DOHH2 (cell line): Measurements from ENCODE around the gene MGAT4C.

Experiments used
- H3F3A ChIP-seq: fragments of 200-600 bp; sonication (generic), shearing (Covaris generic); 2 replicates; pipeline ENCODE4 v1.6.0; 2016; ENCODE audit warnings: antibody characterized with exemption, mild to moderate bottlenecking; ENCODE audit not compliant: control insufficient read depth, insufficient read depth
- H3K27ac ChIP-seq: fragments of 200-600 bp; sonication (generic); 2 replicates; pipeline ENCODE4 v1.5.1; 2014; ENCODE audit warnings: low read depth, mild to moderate bottlenecking, low read length, moderate library complexity
- H3K27me3 ChIP-seq: fragments of 200-600 bp; sonication (generic); 2 replicates; pipeline ENCODE4 v1.6.1; 2014; ENCODE audit warnings: mild to moderate bottlenecking, low read length, mixed read lengths; ENCODE audit not compliant: control insufficient read depth
- H3K36me3 ChIP-seq: fragments of 200-600 bp; sonication (generic); 2 replicates; pipeline ENCODE4 v1.6.1; 2014; ENCODE audit warnings: mild to moderate bottlenecking, low read length, moderate library complexity, mixed read lengths; ENCODE audit not compliant: control insufficient read depth
- H3K4me1 ChIP-seq: fragments of 200-600 bp; sonication (generic); 2 replicates; pipeline ENCODE4 v1.6.1; 2014; ENCODE audit warnings: mild to moderate bottlenecking, low read length, mixed read lengths; ENCODE audit not compliant: control insufficient read depth
- H3K4me2 ChIP-seq: fragments of 200-600 bp; sonication (generic); 2 replicates; pipeline ENCODE4 v1.6.0; 2014; ENCODE audit warnings: mild to moderate bottlenecking, low read length, moderate library complexity
- H3K4me3 ChIP-seq: fragments of 200-600 bp; sonication (generic); 2 replicates; pipeline ENCODE4 v1.5.1; 2014; ENCODE audit warnings: mild to moderate bottlenecking, low read length, mixed read lengths
- H3K79me2 ChIP-seq: fragments of 200-600 bp; sonication (generic); 2 replicates; pipeline ENCODE4 v1.6.1; 2014; ENCODE audit warnings: mild to moderate bottlenecking, low read length, mixed read lengths; ENCODE audit not compliant: control insufficient read depth
- H3K9me2 ChIP-seq: fragments of 200-600 bp; sonication (generic); replicated peaks from 2 replicates; pipeline ENCODE4 v1.6.1; 2014; ENCODE audit warnings: mild to moderate bottlenecking, low read length, mixed read lengths; ENCODE audit not compliant: control insufficient read depth
- H3K9me3 ChIP-seq: fragments of 200-600 bp; sonication (generic); 2 replicates; pipeline ENCODE4 v1.6.1; 2014; ENCODE audit warnings: antibody characterized with exemption, low read length, mixed read lengths; ENCODE audit not compliant: control insufficient read depth, insufficient read depth
- H4K20me1 ChIP-seq: fragments of 200-600 bp; sonication (generic); 2 replicates; pipeline ENCODE4 v1.6.0; 2014; ENCODE audit warnings: low read depth, mild to moderate bottlenecking, antibody characterized with exemption, low read length, moderate library complexity; ENCODE audit not compliant: control insufficient read depth, insufficient read depth
- CTCF ChIP-seq: fragments of 200-600 bp; sonication (generic); IDR thresholded peaks from one replicate; pipeline ENCODE4 v1.5.1; 2014; ENCODE audit warnings: antibody characterized with exemption, mild to moderate bottlenecking, low read depth, low read length; ENCODE audit not compliant: poor library complexity, severe bottlenecking
- EZH2phosphoT487 ChIP-seq: fragments of 200-600 bp; sonication (generic); IDR thresholded peaks from 2 replicates; pipeline ENCODE4 v1.6.1; 2017; ENCODE audit warnings: borderline replicate concordance, mild to moderate bottlenecking, antibody characterized with exemption, low read length, moderate library complexity, mixed read lengths

The MGAT4C gene

GRCh38 chr12:86044396-86044795 lies 211.8 kb downstream of the MGAT4C start:
- Histone ChIP-seq H3K4me3 (no peak overlapping the region), H3K36me3 (no peaks in the 10 kb centered on the region), H3F3A (no peaks in the 10 kb centered on the region), H3K79me2 (no peaks in the 10 kb centered on the region), H3K9me3 (no peaks in the 10 kb centered on the region; the same call in 1 of the 2 replicates), H3K27me3 (no peaks in the 10 kb centered on the region), H3K27ac (no peak overlapping the region), H3K9me2 (no peaks in the 10 kb centered on the region), H4K20me1 (no peaks in the 10 kb centered on the region), H3K4me2 (no peak overlapping the region), H3K4me1 (no peaks in the 10 kb centered on the region)
- TF ChIP-seq EZH2phosphoT487 (no peak), CTCF (no peak)

- no peaks in the 10 kb centered on the region for H3K9me2 ChIP-seq
- H3K27me3 ChIP-seq, result no peaks in the 10 kb centered on the region
- no peaks in the 10 kb centered on the region for H3K36me3 ChIP-seq
- no peak overlapping the region for H3K4me3 ChIP-seq
- H3K4me2 ChIP-seq, result no peak overlapping the region
- H3K9me3 ChIP-seq, result no peaks in the 10 kb centered on the region; the same call in 1 of the 2 replicates
- TF ChIP-seq EZH2phosphoT487 (no peak), CTCF (no peak)
- no peaks in the 10 kb centered on the region for H4K20me1 ChIP-seq
- no peaks in the 10 kb centered on the region for H3K79me2 ChIP-seq
- H3K27ac ChIP-seq, result no peak overlapping the region
- H3K4me1 ChIP-seq, result no peaks in the 10 kb centered on the region
- no peaks in the 10 kb centered on the region for H3F3A ChIP-seq
Observed at GRCh38 chr12:86042062-86042461, 214.1 kb downstream of the MGAT4C start.

- no peaks in the 10 kb centered on the region for H4K20me1 ChIP-seq
- no peaks in the 10 kb centered on the region for H3K9me2 ChIP-seq
- TF ChIP-seq EZH2phosphoT487, result no peak
- no peak for TF ChIP-seq CTCF
- no peak overlapping the region for H3K4me2 ChIP-seq
- no peaks in the 10 kb centered on the region for H3K79me2 ChIP-seq
- no peaks in the 10 kb centered on the region for H3K36me3 ChIP-seq
- no peaks in the 10 kb centered on the region for H3K4me1 ChIP-seq
- H3K4me3 ChIP-seq, result no peak overlapping the region
- no peak overlapping the region for H3K27ac ChIP-seq
- no peaks in the 10 kb centered on the region for H3K9me3 ChIP-seq
- H3K27me3 ChIP-seq, result no peaks in the 10 kb centered on the region
- no peaks in the 10 kb centered on the region for H3F3A ChIP-seq
Observed at GRCh38 chr12:86018361-86018760, 237.8 kb downstream of the MGAT4C start.

GRCh38 chr12:86015026-86015425 lies 241.2 kb downstream of the MGAT4C start:
- no peaks in the 10 kb centered on the region for H3F3A ChIP-seq
- no peaks in the 10 kb centered on the region for H3K27me3 ChIP-seq
- H3K9me3 ChIP-seq, result no peaks in the 10 kb centered on the region
- no peaks in the 10 kb centered on the region for H3K79me2 ChIP-seq
- H3K9me2 ChIP-seq, result no peaks in the 10 kb centered on the region
- H3K4me2 ChIP-seq, result no peak overlapping the region
- no peaks in the 10 kb centered on the region for H3K4me1 ChIP-seq
- H3K27ac ChIP-seq, result no peak overlapping the region
- H3K36me3 ChIP-seq, result no peaks in the 10 kb centered on the region
- no peak overlapping the region for H3K4me3 ChIP-seq
- H4K20me1 ChIP-seq, result no peaks in the 10 kb centered on the region
- TF ChIP-seq CTCF (no peak), EZH2phosphoT487 (no peak)
